ENCODE results near the gene DCST1.

The DCST1 gene

GRCh38 chr1:155075535-155075934 lies 41.9 kb downstream of the DCST1 start:
- TF ChIP-seq ZFX (IDR thresholded peaks at IDR 0.05) (no peak), CTCF (conservative IDR thresholded peaks at IDR 0.05) (no peak)

GRCh38 chr1:155076371-155076770 lies 42.7 kb downstream of the DCST1 start:
- no peak overlapping the region for H3K27ac ChIP-seq
- TF ChIP-seq ZFX (IDR thresholded peaks at IDR 0.05) (no peak), CTCF (conservative IDR thresholded peaks at IDR 0.05) (no peak)

More at GRCh38 chr1:155075535-155075934, 41.9 kb downstream of the DCST1 start:
- no peak overlapping the region for H3K27ac ChIP-seq

GRCh38 chr1:155077346-155077745 lies 43.7 kb downstream of the DCST1 start:
- no peak for TF ChIP-seq ZFX (IDR thresholded peaks at IDR 0.05)
- TF ChIP-seq CTCF (conservative IDR thresholded peaks at IDR 0.05), result no peak
- H3K27ac ChIP-seq, result peak overlapping the region; percentile 82; the same call in 1 of the 2 replicates

GRCh38 chr1:155077758-155078445 lies 44.3 kb downstream of the DCST1 start:
- peak overlapping the region; percentile 82 for H3K27ac ChIP-seq
- TF ChIP-seq ZFX (IDR thresholded peaks at IDR 0.05) (no peak), CTCF (conservative IDR thresholded peaks at IDR 0.05) (no peak)

- TF ChIP-seq ZFX (IDR thresholded peaks at IDR 0.05), result no peak
- no peak for TF ChIP-seq CTCF (conservative IDR thresholded peaks at IDR 0.05)
- peak within 1 kb of the TSS; percentile 82 for H3K27ac ChIP-seq
Observed at GRCh38 chr1:155078469-155079209, 45.0 kb downstream of the DCST1 start, which contains the start of gene EFNA3. TSS of gene EFNA3 (plus strand) at chr1:155078837. CDS start at chr1:155078942, 105 bp downstream.

GRCh38 chr1:155079210-155079486 lies 45.5 kb downstream of the DCST1 start:
- peak overlapping the region; percentile 82 for H3K27ac ChIP-seq
- no peak for TF ChIP-seq ZFX (IDR thresholded peaks at IDR 0.05)
- no peak for TF ChIP-seq CTCF (conservative IDR thresholded peaks at IDR 0.05)

Data from C4-2B (cell line).